ENCODE results near the gene TTC5. TPM values are rescaled to one million over a fixed set of nuclear protein-coding genes. Genes with fewer than 3 reads are reported as not detected.

The TTC5 gene, protein sequence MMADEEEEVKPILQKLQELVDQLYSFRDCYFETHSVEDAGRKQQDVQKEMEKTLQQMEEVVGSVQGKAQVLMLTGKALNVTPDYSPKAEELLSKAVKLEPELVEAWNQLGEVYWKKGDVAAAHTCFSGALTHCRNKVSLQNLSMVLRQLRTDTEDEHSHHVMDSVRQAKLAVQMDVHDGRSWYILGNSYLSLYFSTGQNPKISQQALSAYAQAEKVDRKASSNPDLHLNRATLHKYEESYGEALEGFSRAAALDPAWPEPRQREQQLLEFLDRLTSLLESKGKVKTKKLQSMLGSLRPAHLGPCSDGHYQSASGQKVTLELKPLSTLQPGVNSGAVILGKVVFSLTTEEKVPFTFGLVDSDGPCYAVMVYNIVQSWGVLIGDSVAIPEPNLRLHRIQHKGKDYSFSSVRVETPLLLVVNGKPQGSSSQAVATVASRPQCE
- 22.5 and 23.1 TPM in 2 replicates for total RNA-seq

DNA sequence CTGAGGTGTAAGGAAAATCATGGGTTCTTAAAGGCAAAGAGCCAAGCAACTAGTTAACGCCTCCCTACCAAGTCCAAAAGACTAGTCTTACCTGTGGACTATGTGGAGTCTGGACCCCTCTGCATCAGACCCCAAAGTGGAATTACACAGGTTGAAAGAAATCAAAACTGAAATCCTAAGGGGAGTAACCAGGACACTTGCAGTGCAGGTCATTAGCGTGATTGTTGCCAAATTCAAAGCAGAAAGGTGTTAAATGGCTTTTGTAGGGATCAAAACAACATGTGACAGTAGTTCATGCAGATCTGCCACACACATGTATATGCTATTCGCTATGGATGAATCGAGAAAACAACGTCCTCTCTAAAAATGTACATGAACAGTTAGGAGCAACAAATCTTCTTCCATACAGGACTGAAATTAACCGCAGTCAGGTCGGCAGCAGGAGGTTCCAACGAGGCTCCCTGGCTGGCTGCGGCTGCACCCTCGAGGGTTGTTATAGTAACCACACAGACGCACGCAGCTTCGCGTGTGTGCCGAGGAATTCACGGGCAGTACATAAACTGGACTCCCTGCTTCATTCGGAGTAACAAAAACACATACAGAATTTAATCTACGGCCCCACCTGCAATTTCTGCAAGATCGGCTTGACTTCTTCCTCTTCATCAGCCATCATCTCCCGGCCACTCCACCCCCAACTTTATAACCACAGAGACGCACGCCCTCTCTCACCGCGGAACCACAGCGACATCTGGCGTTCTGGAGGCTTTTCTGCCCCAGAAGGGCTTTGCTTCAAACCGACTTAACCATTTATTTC lies at the start of gene TTC5:
Gene TTC5, minus strand, starts transcription at position 687 of the 814 bp plus-strand sequence. Its CDS starts 14 bp downstream, at position 673.

DNA sequence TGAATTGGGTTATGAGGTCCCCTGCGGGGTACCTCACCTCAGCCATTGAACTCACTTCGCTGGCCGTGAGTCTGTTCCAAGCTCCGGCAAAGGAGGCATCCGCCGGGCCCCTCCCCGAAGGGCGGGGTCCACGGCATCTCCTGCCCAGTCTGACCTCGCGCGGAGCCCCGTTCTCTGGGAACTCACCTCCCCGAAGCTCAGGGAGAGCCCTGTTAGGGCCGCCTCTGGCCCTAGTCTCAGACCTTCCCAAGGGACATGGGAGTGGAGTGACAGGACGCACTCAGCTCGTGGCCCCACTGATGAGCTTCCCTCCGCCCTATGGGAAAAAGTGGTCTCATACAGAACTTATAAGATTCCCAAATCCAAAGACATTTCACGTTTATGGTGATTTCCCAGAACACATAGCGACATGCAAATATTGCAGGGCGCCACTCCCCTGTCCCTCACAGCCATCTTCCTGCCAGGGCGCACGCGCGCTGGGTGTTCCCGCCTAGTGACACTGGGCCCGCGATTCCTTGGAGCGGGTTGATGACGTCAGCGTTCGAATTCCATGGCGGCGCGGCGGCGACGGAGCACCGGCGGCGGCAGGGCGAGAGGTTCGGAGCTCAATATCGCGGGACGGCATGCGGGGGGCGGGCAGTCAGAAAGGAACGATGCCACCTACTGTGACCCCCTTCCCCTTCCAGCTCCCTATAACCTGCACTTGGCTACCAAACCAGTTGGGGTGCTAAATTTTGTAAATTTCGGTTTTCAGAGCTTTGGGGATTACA lies 37.5 kb upstream of the TTC5 start, which contains the start of gene PARP2:
Gene PARP2, plus strand, starts transcription at position 544 of the 770 bp plus-strand sequence. Its CDS starts 7 bp downstream, at position 551.

DNA sequence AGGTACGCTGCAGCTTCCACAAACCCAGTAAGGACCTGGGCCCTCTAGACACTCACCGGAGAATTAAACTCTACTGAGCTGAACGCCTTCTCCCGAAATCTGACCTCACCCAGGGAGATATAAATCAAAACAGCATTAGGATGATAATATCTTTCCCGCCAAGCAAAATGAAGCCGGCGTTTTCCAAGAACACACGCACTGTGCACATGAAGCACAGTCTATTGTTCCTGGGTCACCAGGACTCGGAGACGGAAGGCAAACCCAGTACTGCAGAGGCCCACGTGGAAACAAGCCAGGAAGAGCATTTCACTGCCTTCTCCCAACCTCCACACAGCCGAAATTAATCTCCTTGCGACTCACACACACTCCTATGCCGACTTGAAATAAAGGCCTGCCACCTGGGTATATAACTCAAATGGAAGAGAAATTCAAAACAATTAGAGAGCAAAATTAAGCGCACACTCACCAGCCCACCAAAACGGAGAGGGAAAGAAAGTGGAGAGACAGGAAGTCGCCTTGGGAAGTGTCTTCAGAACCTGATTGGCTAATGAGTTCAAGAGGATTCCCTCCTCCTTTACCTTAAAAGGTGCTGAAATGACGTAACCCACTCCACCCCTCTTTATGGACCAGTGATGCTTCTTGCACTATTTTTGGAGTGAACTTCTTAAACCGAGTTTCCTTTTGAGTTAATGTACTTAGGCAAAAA lies 27.2 kb upstream of the TTC5 start, which contains the start of gene CCNB1IP1:
Gene CCNB1IP1, minus strand, starts transcription at position 492 of the 706 bp plus-strand sequence. CDS start 16,756 bp downstream, outside the sequence.

Other genes with a start within 250 kb of the TTC5 start
- gene OR4L1, start 245.9 kb downstream of the TTC5 start, total RNA-seq: not detected in 2 replicates
- not detected in 2 replicates for gene OR4K17, start 195.2 kb downstream of the TTC5 start, total RNA-seq
- not detected in 2 replicates for gene OR4N5, start 167.1 kb downstream of the TTC5 start, total RNA-seq
- not detected in 2 replicates for gene OR11G2, start 115.1 kb downstream of the TTC5 start, total RNA-seq
- gene OR11H6, start 82.2 kb downstream of the TTC5 start, total RNA-seq: not detected in 2 replicates
- not detected in 2 replicates for gene OR11H7, start 77.0 kb downstream of the TTC5 start, total RNA-seq
- gene OR11H4, start 66.7 kb downstream of the TTC5 start, total RNA-seq: not detected in 2 replicates
- 35.2 and 36.9 TPM in 2 replicates for gene CCNB1IP1, start 27.3 kb upstream of the TTC5 start, total RNA-seq
- gene PARP2, start 37.7 kb upstream of the TTC5 start, total RNA-seq: 4.6 and 11.8 TPM in 2 replicates
- gene TEP1, start 107.5 kb upstream of the TTC5 start, total RNA-seq: 23.7 and 25.5 TPM in 2 replicates
- gene KLHL33, start 130.2 kb upstream of the TTC5 start, total RNA-seq: 0.17 and 0.29 TPM in 2 replicates
- 35.1 and 36.7 TPM in 2 replicates for gene OSGEP, start 148.9 kb upstream of the TTC5 start, total RNA-seq
- gene APEX1, start 149.3 kb upstream of the TTC5 start, total RNA-seq: 67.1 and 92.5 TPM in 2 replicates
- gene PIP4P1, start 155.5 kb upstream of the TTC5 start, total RNA-seq: 26.5 and 29.4 TPM in 2 replicates
- gene PNP, start 163.5 kb upstream of the TTC5 start, total RNA-seq: 13.4 and 24.1 TPM in 2 replicates
- gene RNASE10, start 199.6 kb upstream of the TTC5 start, total RNA-seq: 0.15 TPM in 1 of 2 replicates, not detected in the other

Measured in smooth muscle cell of trachea (primary cell).